ENCODE results near the gene TVP23B. TPM values are rescaled to one million over a fixed set of nuclear protein-coding genes. Genes with fewer than 3 reads are reported as not detected.
"Not testable (repeated sequence)": the region's sequence is repeated elsewhere in the genome, so short reads cannot be mapped to it uniquely, and the experiment has no call there.

The TVP23B gene
- polyA plus RNA-seq, 1 of the 3 experiments (the other 2 are of a cell fraction): 22.9 TPM

- 86% methylated on average over 5 of the region's 7 CpGs for WGBS (ENCODE audit: low lambda C conversion rate)
- TF ChIP-seq EP300 (IDR thresholded peaks at IDR 0.05; ENCODE audit: borderline replicate concordance in 1 of 2, low read depth in 1 of 2, low read length in 1 of 2): 0 out of 4 replicates have a peak, but pooled peaks of 1 of the 2 experiments have one; percentile 28
Measured at GRCh38 chr17:18803458-18804245, 22.7 kb downstream of the TVP23B start.

GRCh38 chr17:18815924-18816323 is 34.9 kb downstream of the TVP23B start:
- H2AFZ ChIP-seq (ENCODE audit: low read depth); H4K20me1 ChIP-seq (ENCODE audit: insufficient read depth); H3K36me3 ChIP-seq (replicated peaks in 1 of 2; ENCODE audit: control insufficient read depth in 1 of 2, insufficient read depth in 2 of 2, low read length in 1 of 2); CTCF ChIA-PET; H3K27ac ChIP-seq (ENCODE audit: low read depth in 2 of 2, low read length in 1 of 2); H3F3A ChIP-seq (replicated peaks; ENCODE audit: insufficient read depth); H3K4me2 ChIP-seq; POLR2A ChIA-PET; H3K9me3 ChIP-seq; H3K9ac ChIP-seq; H3K79me2 ChIP-seq (ENCODE audit: insufficient read depth); H3K4me3 ChIP-seq (ENCODE audit: low read depth in 2 of 2, low read length in 1 of 2); H3K4me1 ChIP-seq (ENCODE audit: control insufficient read depth in 1 of 2, insufficient read depth in 2 of 2, low read depth in 1 of 2, low read length in 1 of 2); DNase-seq; H3K9me2 ChIP-seq; H3K27me3 ChIP-seq (ENCODE audit: insufficient read depth): not testable (repeated sequence)
- 48% methylated on average over 3 of the region's 3 CpGs for WGBS (ENCODE audit: low lambda C conversion rate)

More at GRCh38 chr17:18803458-18804245, 22.7 kb downstream of the TVP23B start:
- H3K4me2 ChIP-seq; CTCF ChIA-PET; H3K27me3 ChIP-seq (ENCODE audit: insufficient read depth); H4K20me1 ChIP-seq (ENCODE audit: insufficient read depth); H3K9me3 ChIP-seq; H3K9ac ChIP-seq; H3K79me2 ChIP-seq (ENCODE audit: insufficient read depth); H3K9me2 ChIP-seq; H2AFZ ChIP-seq (ENCODE audit: low read depth); POLR2A ChIA-PET; H3F3A ChIP-seq (replicated peaks; ENCODE audit: insufficient read depth); DNase-seq; H3K4me3 ChIP-seq (ENCODE audit: low read depth in 2 of 2, low read length in 1 of 2); H3K4me1 ChIP-seq (ENCODE audit: control insufficient read depth in 1 of 2, insufficient read depth in 2 of 2, low read depth in 1 of 2, low read length in 1 of 2): not testable (repeated sequence)
- H3K36me3 ChIP-seq (replicated peaks in 1 of 2; ENCODE audit: control insufficient read depth in 1 of 2, insufficient read depth in 2 of 2, low read length in 1 of 2): peaks cover 25 to 28% of the 10 kb centered on the region in 2 experiments
- H3K27ac ChIP-seq (ENCODE audit: low read depth in 2 of 2, low read length in 1 of 2): peak overlapping the region in 1 of 2 experiments; percentile 53; a peak in 1 of 4 replicates

- POLR2A ChIA-PET: not testable (repeated sequence)
Measured at GRCh38 chr17:18816489-18817371, 35.7 kb downstream of the TVP23B start.

GRCh38 chr17:18821430-18821829 is 40.4 kb downstream of the TVP23B start:
- H3K4me3 ChIP-seq (ENCODE audit: low read depth in 2 of 2, low read length in 1 of 2); H3K9ac ChIP-seq; H3K4me1 ChIP-seq (ENCODE audit: control insufficient read depth in 1 of 2, insufficient read depth in 2 of 2, low read depth in 1 of 2, low read length in 1 of 2); POLR2A ChIA-PET; CTCF ChIA-PET; H3K79me2 ChIP-seq (ENCODE audit: insufficient read depth); H3F3A ChIP-seq (replicated peaks; ENCODE audit: insufficient read depth); H3K36me3 ChIP-seq (replicated peaks in 1 of 2; ENCODE audit: control insufficient read depth in 1 of 2, insufficient read depth in 2 of 2, low read length in 1 of 2); H3K9me3 ChIP-seq; H3K27ac ChIP-seq (ENCODE audit: low read depth in 2 of 2, low read length in 1 of 2); H3K9me2 ChIP-seq; H2AFZ ChIP-seq (ENCODE audit: low read depth); H3K4me2 ChIP-seq; DNase-seq; H3K27me3 ChIP-seq (ENCODE audit: insufficient read depth); H4K20me1 ChIP-seq (ENCODE audit: insufficient read depth): not testable (repeated sequence)
- 64% methylated on average over 2 of the region's 3 CpGs for WGBS (ENCODE audit: low lambda C conversion rate)

More at GRCh38 chr17:18816489-18817371, 35.7 kb downstream of the TVP23B start:
- not testable (repeated sequence) for H3K9me3 ChIP-seq; H3K79me2 ChIP-seq (ENCODE audit: insufficient read depth); H3F3A ChIP-seq (replicated peaks; ENCODE audit: insufficient read depth); H4K20me1 ChIP-seq (ENCODE audit: insufficient read depth); H3K9me2 ChIP-seq; H3K4me2 ChIP-seq; H3K4me3 ChIP-seq (ENCODE audit: low read depth in 2 of 2, low read length in 1 of 2); H3K36me3 ChIP-seq (replicated peaks in 1 of 2; ENCODE audit: control insufficient read depth in 1 of 2, insufficient read depth in 2 of 2, low read length in 1 of 2); H3K4me1 ChIP-seq (ENCODE audit: control insufficient read depth in 1 of 2, insufficient read depth in 2 of 2, low read depth in 1 of 2, low read length in 1 of 2); H3K9ac ChIP-seq; H3K27me3 ChIP-seq (ENCODE audit: insufficient read depth); H3K27ac ChIP-seq (ENCODE audit: low read depth in 2 of 2, low read length in 1 of 2)
- TF ChIP-seq CTCF (IDR thresholded peaks at IDR 0.05) (peak; percentile 80), RAD21 (IDR thresholded peaks at IDR 0.05; ENCODE audit: low read length) (peak; percentile 64), SMC3 (IDR thresholded peaks at IDR 0.05; ENCODE audit: low read depth, low read length) (peak; percentile 37)
- 41% methylated on average over 8 of the region's 9 CpGs for WGBS (ENCODE audit: low lambda C conversion rate)
- 0 out of 2 replicates have a peak overlapping the region, but pooled peaks have one; percentile 22 for H2AFZ ChIP-seq (ENCODE audit: low read depth)
- CTCF ChIA-PET: interaction anchor here (1.0 to 1.1 kb wide), 2 partner anchors 144 to 188 kb away, joined by 3 to 4 read pairs; partner anchors contain the start of gene FAM83G
- peak; percentile 37 for DNase-seq

- DNase-seq; H3K27me3 ChIP-seq (ENCODE audit: insufficient read depth); H3K9me2 ChIP-seq; H3K4me2 ChIP-seq; H3K4me3 ChIP-seq (ENCODE audit: low read depth in 2 of 2, low read length in 1 of 2); H3K4me1 ChIP-seq (ENCODE audit: control insufficient read depth in 1 of 2, insufficient read depth in 2 of 2, low read depth in 1 of 2, low read length in 1 of 2); H3K9me3 ChIP-seq; POLR2A ChIA-PET; H3K79me2 ChIP-seq (ENCODE audit: insufficient read depth); H3K27ac ChIP-seq (ENCODE audit: low read depth in 2 of 2, low read length in 1 of 2); H3F3A ChIP-seq (replicated peaks; ENCODE audit: insufficient read depth); H3K9ac ChIP-seq; H4K20me1 ChIP-seq (ENCODE audit: insufficient read depth); CTCF ChIA-PET; H3K36me3 ChIP-seq (replicated peaks in 1 of 2; ENCODE audit: control insufficient read depth in 1 of 2, insufficient read depth in 2 of 2, low read length in 1 of 2); H2AFZ ChIP-seq (ENCODE audit: low read depth): not testable (repeated sequence)
- no CpG with 5 or more reads among the region's 1 CpG for WGBS (ENCODE audit: low lambda C conversion rate)
Measured at GRCh38 chr17:18827613-18828012, 46.6 kb downstream of the TVP23B start.
